ENCODE data around the gene ZDHHC5.

- TF ChIP-seq CTCF (IDR thresholded peaks at IDR 0.05) (peak; percentile 73), ZFX (IDR thresholded peaks at IDR 0.05; ENCODE audit: borderline replicate concordance) (no peak)
Observed at GRCh38 chr11:57641011-57641807, 26.7 kb upstream of the ZDHHC5 start.
